Activated naive CD4-positive, alpha-beta T cell (primary cell): Measurements from ENCODE around the gene SPEG.
A peak's percentile ranks its signal among the peaks of the same experiment; 100 is the strongest.

Experiments
- DNase-seq, 4 experiments: peaks; one replicate each; lab custom pipeline; 2025; lab: John Stamatoyannopoulos, UW

The SPEG gene

GRCh38 chr2:219533930-219534661 lies 99.5 kb downstream of the SPEG start:
- no peak for DNase-seq

GRCh38 chr2:219536425-219536824 lies 101.8 kb downstream of the SPEG start:
- no peak for DNase-seq

GRCh38 chr2:219536967-219537366 lies 102.3 kb downstream of the SPEG start:
- no peak for DNase-seq

- DNase-seq = no peak
Observed at GRCh38 chr2:219537657-219538488, 103.2 kb downstream of the SPEG start.

GRCh38 chr2:219538504-219538951 lies 103.9 kb downstream of the SPEG start:
- no peak for DNase-seq

- no peak for DNase-seq
Observed at GRCh38 chr2:219538956-219539788, 104.5 kb downstream of the SPEG start.

- DNase-seq = no peak
Observed at GRCh38 chr2:219539926-219540678, 105.5 kb downstream of the SPEG start.

GRCh38 chr2:219540784-219541504 lies 106.3 kb downstream of the SPEG start:
- DNase-seq = no peak

- DNase-seq = peak; percentile 73 to 87 (median 82)
Observed at GRCh38 chr2:219541611-219542180, 107.1 kb downstream of the SPEG start.

GRCh38 chr2:219542931-219543595 lies 108.4 kb downstream of the SPEG start:
- no peak for DNase-seq

- peak; percentile 81 to 89 (median 81) for DNase-seq
Observed at GRCh38 chr2:219543596-219544358, 109.1 kb downstream of the SPEG start, which contains the start of the genes CHPF and TMEM198. TSS of gene CHPF (minus strand) at chr2:219543809. CDS start at chr2:219543538, 271 bp downstream. TSS of gene TMEM198 (plus strand) at chr2:219544028. CDS start at chr2:219544728, 700 bp downstream.

GRCh38 chr2:219544567-219544966 lies 109.9 kb downstream of the SPEG start:
- DNase-seq = no peak

GRCh38 chr2:219545295-219545942 lies 110.8 kb downstream of the SPEG start:
- DNase-seq = no peak

GRCh38 chr2:219545943-219546352 lies 111.3 kb downstream of the SPEG start:
- no peak for DNase-seq

GRCh38 chr2:219547621-219548020 lies 113.0 kb downstream of the SPEG start:
- no peak for DNase-seq
